ENCODE results near the gene NR1D1. TPM values are rescaled to one million over a fixed set of nuclear protein-coding genes. Genes with fewer than 3 reads are reported as not detected.

NR1D1 gene
- total and polyA plus RNA-seq, 2 of the 13 experiments (the other 11 are each of a cell fraction or from before 2014, with no cell fraction given), result 2.1 to 2.7 TPM

DNA sequence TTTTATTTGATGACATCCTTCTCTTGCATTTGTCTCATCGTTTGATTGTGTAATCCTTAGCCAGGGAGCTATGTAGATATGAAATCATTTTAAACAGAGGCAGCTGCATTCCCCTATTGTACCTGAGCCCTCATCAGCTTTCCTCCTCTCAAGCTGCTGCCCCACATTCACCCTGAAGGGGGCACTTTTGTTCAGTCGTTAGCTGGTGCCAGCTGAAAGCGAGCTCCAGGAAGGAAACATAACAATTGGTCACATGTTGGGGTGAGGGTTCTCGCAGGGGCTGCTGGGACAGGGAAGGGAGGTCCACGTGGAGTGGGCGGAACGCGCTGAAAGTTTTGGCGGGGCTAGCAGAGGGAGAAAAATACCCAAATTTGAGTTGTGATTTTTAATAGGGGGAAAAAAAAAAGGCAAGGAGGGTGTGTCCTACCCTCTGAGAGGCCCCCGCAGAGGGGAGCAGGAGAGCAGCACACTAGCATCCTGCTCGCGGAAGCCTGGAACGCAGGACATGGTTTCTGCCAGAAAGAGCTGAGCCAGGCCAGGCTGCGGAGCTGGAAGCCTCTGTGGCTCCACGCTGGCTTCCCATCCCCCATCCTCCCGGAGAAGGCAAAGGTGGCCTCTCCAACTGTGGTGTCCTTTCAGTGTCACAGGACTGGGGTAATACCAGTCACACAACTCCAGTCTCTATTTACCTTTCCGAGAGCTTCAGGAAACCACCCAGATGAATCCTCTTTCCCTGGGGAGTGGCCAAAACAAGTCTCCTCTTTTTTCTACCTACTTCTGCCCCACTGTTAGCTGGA is 12.9 kb upstream of the NR1D1 start (continued):
- TF ChIP-seq, protein P1, sequence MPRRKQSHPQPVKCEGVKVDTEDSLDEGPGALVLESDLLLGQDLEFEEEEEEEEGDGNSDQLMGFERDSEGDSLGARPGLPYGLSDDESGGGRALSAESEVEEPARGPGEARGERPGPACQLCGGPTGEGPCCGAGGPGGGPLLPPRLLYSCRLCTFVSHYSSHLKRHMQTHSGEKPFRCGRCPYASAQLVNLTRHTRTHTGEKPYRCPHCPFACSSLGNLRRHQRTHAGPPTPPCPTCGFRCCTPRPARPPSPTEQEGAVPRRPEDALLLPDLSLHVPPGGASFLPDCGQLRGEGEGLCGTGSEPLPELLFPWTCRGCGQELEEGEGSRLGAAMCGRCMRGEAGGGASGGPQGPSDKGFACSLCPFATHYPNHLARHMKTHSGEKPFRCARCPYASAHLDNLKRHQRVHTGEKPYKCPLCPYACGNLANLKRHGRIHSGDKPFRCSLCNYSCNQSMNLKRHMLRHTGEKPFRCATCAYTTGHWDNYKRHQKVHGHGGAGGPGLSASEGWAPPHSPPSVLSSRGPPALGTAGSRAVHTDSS (CRISPR knock-in tag; conservative IDR thresholded peaks at IDR 0.05), result no peak
- 0 out of 2 replicates have a peak, but pooled peaks have one; percentile 16 for TF ChIP-seq NFYB (CRISPR knock-in tag; IDR thresholded peaks at IDR 0.05)
- no peak for TF ChIP-seq ZNF552 (CRISPR knock-in tag; IDR thresholded peaks at IDR 0.05; ENCODE audit: borderline replicate concordance)
- TF ChIP-seq CENPT (CRISPR knock-in tag; IDR thresholded peaks at IDR 0.05; ENCODE audit: low read depth), result no peak
- no peak for TF ChIP-seq GTF2F1 (IDR thresholded peaks at IDR 0.05; ENCODE audit: low read length)
- peak; percentile 76 for TF ChIP-seq SALL1 (CRISPR knock-in tag; IDR thresholded peaks at IDR 0.05)
- TF ChIP-seq, protein P2, sequence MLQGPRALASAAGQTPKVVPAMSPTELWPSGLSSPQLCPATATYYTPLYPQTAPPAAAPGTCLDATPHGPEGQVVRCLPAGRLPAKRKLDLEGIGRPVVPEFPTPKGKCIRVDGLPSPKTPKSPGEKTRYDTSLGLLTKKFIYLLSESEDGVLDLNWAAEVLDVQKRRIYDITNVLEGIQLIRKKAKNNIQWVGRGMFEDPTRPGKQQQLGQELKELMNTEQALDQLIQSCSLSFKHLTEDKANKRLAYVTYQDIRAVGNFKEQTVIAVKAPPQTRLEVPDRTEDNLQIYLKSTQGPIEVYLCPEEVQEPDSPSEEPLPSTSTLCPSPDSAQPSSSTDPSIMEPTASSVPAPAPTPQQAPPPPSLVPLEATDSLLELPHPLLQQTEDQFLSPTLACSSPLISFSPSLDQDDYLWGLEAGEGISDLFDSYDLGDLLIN (CRISPR knock-in tag; IDR thresholded peaks at IDR 0.05; ENCODE audit: borderline replicate concordance), result peak; percentile 38; the same call in 1 of the 2 replicates
- no peak; the same call in 1 of the 2 replicates for TF ChIP-seq ZNF12 (CRISPR knock-in tag; IDR thresholded peaks at IDR 0.05)
- no peak for TF ChIP-seq ZNF569 (CRISPR knock-in tag; IDR thresholded peaks at IDR 0.05; ENCODE audit: borderline replicate concordance)
- 0 out of 2 replicates have a peak, but pooled peaks have one; percentile 25 for TF ChIP-seq ZNF343 (CRISPR knock-in tag; IDR thresholded peaks at IDR 0.05)
- TF ChIP-seq, protein P3, sequence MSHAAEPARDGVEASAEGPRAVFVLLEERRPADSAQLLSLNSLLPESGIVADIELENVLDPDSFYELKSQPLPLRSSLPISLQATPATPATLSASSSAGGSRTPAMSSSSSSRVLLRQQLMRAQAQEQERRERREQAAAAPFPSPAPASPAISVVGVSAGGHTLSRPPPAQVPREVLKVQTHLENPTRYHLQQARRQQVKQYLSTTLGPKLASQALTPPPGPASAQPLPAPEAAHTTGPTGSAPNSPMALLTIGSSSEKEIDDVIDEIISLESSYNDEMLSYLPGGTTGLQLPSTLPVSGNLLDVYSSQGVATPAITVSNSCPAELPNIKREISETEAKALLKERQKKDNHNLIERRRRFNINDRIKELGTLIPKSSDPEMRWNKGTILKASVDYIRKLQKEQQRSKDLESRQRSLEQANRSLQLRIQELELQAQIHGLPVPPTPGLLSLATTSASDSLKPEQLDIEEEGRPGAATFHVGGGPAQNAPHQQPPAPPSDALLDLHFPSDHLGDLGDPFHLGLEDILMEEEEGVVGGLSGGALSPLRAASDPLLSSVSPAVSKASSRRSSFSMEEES (CRISPR knock-in tag; IDR thresholded peaks at IDR 0.05), result peak; percentile 96
- TF ChIP-seq ZNF329 (CRISPR knock-in tag; IDR thresholded peaks at IDR 0.05; ENCODE audit: low read depth), result no peak
- peak; percentile 93 for TF ChIP-seq ZNF780A (CRISPR knock-in tag; IDR thresholded peaks at IDR 0.05)
- TF ChIP-seq, protein P4, sequence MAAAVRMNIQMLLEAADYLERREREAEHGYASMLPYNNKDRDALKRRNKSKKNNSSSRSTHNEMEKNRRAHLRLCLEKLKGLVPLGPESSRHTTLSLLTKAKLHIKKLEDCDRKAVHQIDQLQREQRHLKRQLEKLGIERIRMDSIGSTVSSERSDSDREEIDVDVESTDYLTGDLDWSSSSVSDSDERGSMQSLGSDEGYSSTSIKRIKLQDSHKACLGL (CRISPR knock-in tag; IDR thresholded peaks at IDR 0.05), result peak; percentile 93; the same call in 1 of the 2 replicates
- no peak for TF ChIP-seq SNRNP70 (IDR thresholded peaks at IDR 0.05; ENCODE audit: low read depth, low read length)
- TF ChIP-seq U2AF1 (optimal IDR thresholded peaks at IDR 0.05; ENCODE audit: low read depth, low read length), result no peak
- no peak for TF ChIP-seq ZNF713 (CRISPR knock-in tag; IDR thresholded peaks at IDR 0.05)
- TF ChIP-seq ZNF205 (CRISPR knock-in tag; IDR thresholded peaks at IDR 0.05), result no peak
- no peak for TF ChIP-seq ZNF451 (CRISPR knock-in tag; IDR thresholded peaks at IDR 0.05)
- peak; percentile 61; the same call in 1 of the 2 replicates for TF ChIP-seq MED13 (CRISPR knock-in tag; IDR thresholded peaks at IDR 0.05)
- no peak for TF ChIP-seq ZNF703 (CRISPR knock-in tag; IDR thresholded peaks at IDR 0.05; ENCODE audit: borderline replicate concordance)
- no peak for TF ChIP-seq SNAI1 (CRISPR knock-in tag; IDR thresholded peaks at IDR 0.05; ENCODE audit: borderline replicate concordance)
- TF ChIP-seq PAWR (CRISPR knock-in tag; IDR thresholded peaks at IDR 0.05; ENCODE audit: borderline replicate concordance), result no peak; the same call in 1 of the 2 replicates
- peak; percentile 58; the same call in 1 of the 2 replicates for TF ChIP-seq ZNF256 (CRISPR knock-in tag; conservative IDR thresholded peaks at IDR 0.05)
- no peak for TF ChIP-seq MAFG (CRISPR knock-in tag; IDR thresholded peaks at IDR 0.05)
- no peak for TF ChIP-seq ZNF7 (CRISPR knock-in tag; IDR thresholded peaks at IDR 0.05)
- no peak for TF ChIP-seq ATM (IDR thresholded peaks at IDR 0.05; ENCODE audit: borderline replicate concordance)
